Mammary epithelial cell (primary cell): ENCODE data around the gene TMEM119.

Source experiments
- CTCF ChIP-seq, 2 donors: IDR thresholded peaks in 1 of 2; conservative IDR thresholded peaks in 1 of 2; 2 replicates each; pipeline ENCODE4 v1.5.1; 2011 to 2012; ENCODE audit warnings: inconsistent platforms in 2 of 2, low read length in 2 of 2, mild to moderate bottlenecking in 2 of 2, control low read depth in 1 of 2, low read depth in 1 of 2; ENCODE audit not compliant: insufficient read depth in 1 of 2; ENCODE audit errors: extremely low read depth in 1 of 2
- EZH2 ChIP-seq: IDR thresholded peaks from 2 replicates; pipeline ENCODE4 v1.6.1; 2012; ENCODE audit warnings: low read length, inconsistent platforms, borderline replicate concordance

- TF ChIP-seq CTCF (conservative IDR thresholded peaks at IDR 0.05 in 1 of 2, IDR thresholded peaks at IDR 0.05 in 1 of 2; ENCODE audit: extremely low read depth in 1 of 2, insufficient read depth in 1 of 2, low read depth in 1 of 2, low read length in 2 of 2) (no peak), EZH2 (no peak)
Measured at GRCh38 chr12:108584456-108585065, 13.3 kb downstream of the TMEM119 start.
